Measurements from ENCODE around the gene ZNF81. TPM values are rescaled to one million over a fixed set of nuclear protein-coding genes. Genes with fewer than 3 reads are reported as not detected.

ZNF81 gene
- total RNA-seq, 1 donor from 2014 or later: 8.5 TPM

DNA sequence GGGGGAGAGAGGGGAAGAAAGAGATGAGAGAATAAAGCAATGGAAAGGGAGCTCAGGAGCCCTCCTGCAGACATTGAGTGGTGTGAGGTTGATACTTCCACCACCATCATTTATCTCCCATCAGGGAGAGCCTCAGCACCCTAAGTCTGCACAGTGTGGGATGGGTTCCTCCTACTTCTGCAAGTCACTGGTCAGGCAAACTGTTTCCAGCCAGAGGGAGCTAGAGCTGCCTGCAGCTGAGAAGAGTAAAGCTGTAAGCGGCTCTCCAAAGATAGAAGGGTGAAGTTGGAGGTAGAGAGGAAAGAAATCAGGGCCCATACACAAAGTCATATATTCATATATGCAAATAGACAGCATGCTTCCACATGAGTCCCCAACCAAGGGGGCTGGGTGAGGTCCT, 21.9 kb upstream of the ZNF81 start:
- DNase-seq (ENCODE audit: low spot score): no peak
- H3K9me3 Mint-ChIP-seq (ENCODE audit: low read depth): peaks cover 17% of the 10 kb centered on the region
- H3K27me3 Mint-ChIP-seq (ENCODE audit: low read depth): no peaks in the 10 kb centered on the region
- H3K4me1 Mint-ChIP-seq (ENCODE audit: low read depth): peaks cover 7% of the 10 kb centered on the region
- no peak overlapping the region for H3K4me3 Mint-ChIP-seq (ENCODE audit: unreplicated experiment)
- no peak overlapping the region for H3K27ac Mint-ChIP-seq (ENCODE audit: unreplicated experiment)
- H3K36me3 Mint-ChIP-seq (ENCODE audit: low read depth): no peaks in the 10 kb centered on the region
- TF ChIP-seq, protein P1, sequence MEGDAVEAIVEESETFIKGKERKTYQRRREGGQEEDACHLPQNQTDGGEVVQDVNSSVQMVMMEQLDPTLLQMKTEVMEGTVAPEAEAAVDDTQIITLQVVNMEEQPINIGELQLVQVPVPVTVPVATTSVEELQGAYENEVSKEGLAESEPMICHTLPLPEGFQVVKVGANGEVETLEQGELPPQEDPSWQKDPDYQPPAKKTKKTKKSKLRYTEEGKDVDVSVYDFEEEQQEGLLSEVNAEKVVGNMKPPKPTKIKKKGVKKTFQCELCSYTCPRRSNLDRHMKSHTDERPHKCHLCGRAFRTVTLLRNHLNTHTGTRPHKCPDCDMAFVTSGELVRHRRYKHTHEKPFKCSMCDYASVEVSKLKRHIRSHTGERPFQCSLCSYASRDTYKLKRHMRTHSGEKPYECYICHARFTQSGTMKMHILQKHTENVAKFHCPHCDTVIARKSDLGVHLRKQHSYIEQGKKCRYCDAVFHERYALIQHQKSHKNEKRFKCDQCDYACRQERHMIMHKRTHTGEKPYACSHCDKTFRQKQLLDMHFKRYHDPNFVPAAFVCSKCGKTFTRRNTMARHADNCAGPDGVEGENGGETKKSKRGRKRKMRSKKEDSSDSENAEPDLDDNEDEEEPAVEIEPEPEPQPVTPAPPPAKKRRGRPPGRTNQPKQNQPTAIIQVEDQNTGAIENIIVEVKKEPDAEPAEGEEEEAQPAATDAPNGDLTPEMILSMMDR (IDR thresholded peaks at IDR 0.05): no peak

DNA sequence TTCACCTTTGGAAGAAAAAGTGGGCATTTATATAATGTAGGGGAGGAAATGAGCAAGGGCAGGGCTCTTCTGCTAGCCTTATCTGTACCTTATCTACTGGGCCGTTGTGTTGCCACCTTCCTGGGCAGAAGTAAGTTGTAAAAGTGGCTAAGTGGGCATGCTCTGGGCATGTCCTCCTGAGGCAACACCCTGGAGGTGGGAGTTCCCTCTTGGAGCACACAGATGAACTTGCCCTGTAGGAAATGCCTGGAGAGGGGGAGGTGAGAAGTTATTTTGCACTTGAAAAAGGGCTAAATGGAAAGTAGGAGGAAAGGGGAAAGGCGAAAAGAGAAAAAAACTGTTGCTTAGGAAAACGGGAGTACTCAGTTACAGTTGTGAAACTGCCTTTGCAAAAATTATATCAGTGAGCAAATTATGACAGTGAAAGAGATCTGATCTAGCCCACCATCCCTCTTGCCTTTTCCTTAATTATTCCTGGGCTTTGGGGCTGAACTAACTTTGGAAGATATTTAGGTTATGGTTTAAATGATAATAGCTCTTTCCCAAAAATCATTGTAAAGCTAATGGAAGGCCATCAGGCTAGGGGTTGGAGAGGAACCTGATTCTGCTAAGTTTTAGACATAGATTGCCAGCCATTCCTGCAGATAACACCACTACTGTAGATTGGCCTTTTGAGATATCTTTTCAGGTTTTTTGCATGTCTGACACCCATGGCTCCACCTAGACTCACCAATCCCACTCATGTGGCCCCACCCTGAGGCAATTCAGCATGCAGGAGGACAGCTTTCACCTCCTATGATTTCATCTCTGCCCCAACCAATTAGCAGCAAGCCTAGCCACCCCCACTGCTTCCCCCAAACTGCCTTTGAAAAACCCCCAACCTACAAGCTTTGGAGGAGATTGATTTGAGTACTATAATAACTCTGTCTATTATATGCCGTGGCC, 20.5 kb upstream of the ZNF81 start:
- Mint-ChIP-seq H3K4me3 (ENCODE audit: unreplicated experiment) (no peak overlapping the region), H3K36me3 (ENCODE audit: low read depth) (no peaks in the 10 kb centered on the region), H3K4me1 (ENCODE audit: low read depth) (peaks cover 7% of the 10 kb centered on the region), H3K27ac (ENCODE audit: unreplicated experiment) (no peak overlapping the region), H3K27me3 (ENCODE audit: low read depth) (peaks cover 4% of the 10 kb centered on the region), H3K9me3 (ENCODE audit: low read depth) (peaks cover 25% of the 10 kb centered on the region)
- DNase-seq (ENCODE audit: low spot score): no peak
- TF ChIP-seq, protein P1 (IDR thresholded peaks at IDR 0.05): no peak

DNA sequence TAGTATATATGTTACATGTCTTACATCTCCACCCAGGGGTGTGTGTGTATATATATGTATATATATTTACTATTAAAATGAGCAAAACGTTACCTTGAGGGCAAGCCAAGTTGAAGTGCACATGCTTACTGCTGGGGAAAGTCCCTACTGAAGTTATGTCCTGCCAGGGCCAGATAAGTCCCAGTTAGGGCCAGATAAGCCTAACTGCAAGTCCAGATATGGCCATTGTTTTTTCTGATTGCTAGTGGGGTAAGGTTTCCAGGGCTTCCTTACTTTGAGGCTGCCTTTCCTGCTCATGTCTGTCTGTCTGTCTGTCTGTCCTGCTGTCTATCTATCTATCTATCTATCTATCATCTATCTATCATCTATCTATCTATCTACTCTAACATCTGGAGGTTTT, 19.3 kb upstream of the ZNF81 start:
- peaks cover 7% of the 10 kb centered on the region for H3K4me1 Mint-ChIP-seq (ENCODE audit: low read depth)
- peaks cover 4% of the 10 kb centered on the region for H3K27me3 Mint-ChIP-seq (ENCODE audit: low read depth)
- H3K27ac Mint-ChIP-seq (ENCODE audit: unreplicated experiment): no peak overlapping the region
- DNase-seq (ENCODE audit: low spot score): no peak
- H3K36me3 Mint-ChIP-seq (ENCODE audit: low read depth): no peaks in the 10 kb centered on the region
- peaks cover 25% of the 10 kb centered on the region for H3K9me3 Mint-ChIP-seq (ENCODE audit: low read depth)
- no peak overlapping the region for H3K4me3 Mint-ChIP-seq (ENCODE audit: unreplicated experiment)
- TF ChIP-seq, protein P1 (IDR thresholded peaks at IDR 0.05): no peak

DNA sequence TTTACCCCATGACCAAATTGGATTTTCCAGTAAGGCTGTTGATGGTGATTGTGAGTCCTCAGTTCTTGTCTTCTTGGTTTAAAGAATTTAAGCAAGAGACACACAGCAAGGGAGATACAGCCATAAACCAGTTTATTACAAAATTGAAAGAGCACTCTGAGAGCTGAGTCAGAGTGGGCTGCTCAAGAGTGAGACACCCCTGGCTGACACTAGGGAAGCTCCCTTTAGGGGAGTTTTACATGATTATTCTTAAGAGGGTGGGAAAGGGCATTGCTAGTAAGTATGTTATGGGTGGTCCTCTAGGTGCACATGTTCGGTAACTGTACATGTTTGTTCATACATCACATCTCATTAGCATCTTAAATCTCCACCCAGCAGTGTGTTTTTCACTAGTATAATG, 18.8 kb upstream of the ZNF81 start:
- H3K4me1 Mint-ChIP-seq (ENCODE audit: low read depth): peaks cover 7% of the 10 kb centered on the region
- H3K36me3 Mint-ChIP-seq (ENCODE audit: low read depth): no peaks in the 10 kb centered on the region
- H3K4me3 Mint-ChIP-seq (ENCODE audit: unreplicated experiment): no peak overlapping the region
- TF ChIP-seq, protein P1 (IDR thresholded peaks at IDR 0.05): no peak
- H3K27ac Mint-ChIP-seq (ENCODE audit: unreplicated experiment): no peak overlapping the region
- H3K27me3 Mint-ChIP-seq (ENCODE audit: low read depth): peaks cover 4% of the 10 kb centered on the region
- DNase-seq (ENCODE audit: low spot score): no peak
- H3K9me3 Mint-ChIP-seq (ENCODE audit: low read depth): peaks cover 22% of the 10 kb centered on the region

DNA sequence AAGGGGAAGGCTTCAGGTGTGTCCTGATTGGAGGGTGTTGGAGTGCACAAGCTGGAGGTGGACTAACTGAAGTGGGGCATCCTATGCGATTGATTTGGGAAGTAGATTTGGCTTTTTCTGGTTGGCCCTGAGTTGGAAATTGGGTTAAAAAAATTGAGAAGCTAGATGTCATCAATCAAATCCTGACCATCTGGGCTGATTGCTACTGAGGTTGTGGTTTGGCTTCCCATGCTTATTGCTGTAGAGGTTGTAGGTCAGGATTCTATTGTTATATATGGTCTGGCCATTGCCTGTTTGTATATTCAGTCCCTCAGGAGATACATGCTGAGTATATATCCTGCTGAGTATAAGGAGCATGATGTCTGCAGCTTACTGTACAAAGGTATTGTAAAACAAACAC, 7.7 kb upstream of the ZNF81 start:
- H3K36me3 Mint-ChIP-seq (ENCODE audit: low read depth): no peaks in the 10 kb centered on the region
- H3K4me1 Mint-ChIP-seq (ENCODE audit: low read depth): no peaks in the 10 kb centered on the region
- TF ChIP-seq, protein P1 (IDR thresholded peaks at IDR 0.05): no peak
- peaks cover 3% of the 10 kb centered on the region for H3K9me3 Mint-ChIP-seq (ENCODE audit: low read depth)
- H3K4me3 Mint-ChIP-seq (ENCODE audit: unreplicated experiment): no peak overlapping the region
- no peak for DNase-seq (ENCODE audit: low spot score)
- peaks cover 2% of the 10 kb centered on the region for H3K27me3 Mint-ChIP-seq (ENCODE audit: low read depth)
- no peak overlapping the region for H3K27ac Mint-ChIP-seq (ENCODE audit: unreplicated experiment)

Measured in chondrocyte (in vitro differentiated cells).